Left ventricle myocardium superior (tissue), 1 donor: ENCODE measurements around the gene APOO. TPM values are rescaled to one million over a fixed set of nuclear protein-coding genes. Genes with fewer than 3 reads are reported as not detected.
"Not testable (repeated sequence)": the region's sequence is repeated elsewhere in the genome, so short reads cannot be mapped to it uniquely, and the experiment has no call there.

Source experiments
- ATAC-seq: fragments of 200-7000 bp; cut with Tn5 transposase; one replicate; pipeline ENCODE4 v1.9.1; 2020; ENCODE audit warnings: mild to moderate bottlenecking, moderate library complexity
- DNase-seq: peaks from one replicate; pipeline ENCODE4 v3.0.0-alpha.2; 2020
- intact Hi-C: fragments of 100-400 bp; cut with micrococcal nuclease; formaldehyde crosslinking; loops from one replicate; pipeline ENCODE4 v1.11.0; 2022
- total RNA-seq: library from RNA; stranded (reverse); fragmentation: NEBNext Ultra II Directional; extraction: Animal tissue kit (Norgen Biotek cat#: 25700); gene quantifications from one replicate; pipeline ENCODE4 v1.2.1, GENCODE V29; 2021
- donor health status: DM: no; HTN: yes; CAD: no; lungs with severe emphysema.

The APOO gene
- total RNA-seq, 1 donor from 2014 or later, result 105 TPM

GRCh38 chrX:23908219-23909004 is 674 bp upstream of the APOO start:
- DNase-seq, result no peak
- ATAC-seq, result no peak
- intact Hi-C loops, result loop anchor here (10.0 kb wide), 1 partner anchor 146 kb away; the partner anchor contains the start of gene EIF2S3

GRCh38 chrX:23907111-23907497 is 634 bp downstream of the APOO start:
- ATAC-seq (peak; percentile 20), DNase-seq (peak; percentile 27)
- intact Hi-C loops, result loop anchor here (10.0 kb wide), 1 partner anchor 148 kb away; the partner anchor contains the start of gene EIF2S3

- intact Hi-C loops, result loop anchor here (10.0 kb wide), 1 partner anchor 151 kb away; the partner anchor contains the start of gene EIF2S3
- DNase-seq (no peak), ATAC-seq (no peak)
Measured at GRCh38 chrX:23904096-23904495, 3.6 kb downstream of the APOO start.

- ATAC-seq, result peak; percentile 69
- intact Hi-C loops, result loop anchor here (2.0 to 10.0 kb wide), 2 partner anchors 120 to 152 kb away; partner anchors contain the start of genes EIF2S3 and SAT1
- DNase-seq, result no peak
Measured at GRCh38 chrX:23902419-23902818, 5.3 kb downstream of the APOO start.

GRCh38 chrX:23901805-23902204 is 5.9 kb downstream of the APOO start:
- DNase-seq, result no peak
- peak; percentile 94 for ATAC-seq
- intact Hi-C loops, result loop anchor here (2.0 to 10.0 kb wide), 2 partner anchors 119 to 153 kb away; partner anchors contain the start of genes EIF2S3 and SAT1

- ATAC-seq (peak; percentile 48), DNase-seq (no peak)
- intact Hi-C loops, result loop anchor here (10.0 kb wide), 1 partner anchor 154 kb away; the partner anchor contains the start of gene EIF2S3
Measured at GRCh38 chrX:23901060-23901459, 6.7 kb downstream of the APOO start.

GRCh38 chrX:23900220-23900797 is 7.4 kb downstream of the APOO start:
- ATAC-seq (no peak), DNase-seq (no peak)
- intact Hi-C loops, result loop anchor here (10.0 kb wide), 1 partner anchor 154 kb away; the partner anchor contains the start of gene EIF2S3

GRCh38 chrX:23898412-23898959 is 9.3 kb downstream of the APOO start:
- ATAC-seq, result no peak
- DNase-seq, result no peak
- intact Hi-C loops, result no loop called here

- ATAC-seq (no peak), DNase-seq (no peak)
- intact Hi-C loops, result no loop called here
Measured at GRCh38 chrX:23896981-23897380, 10.8 kb downstream of the APOO start.

- ATAC-seq, intact Hi-C loops, DNase-seq: not testable (repeated sequence)
Measured at GRCh38 chrX:23896539-23896938, 11.2 kb downstream of the APOO start.

GRCh38 chrX:23894993-23895392 is 12.7 kb downstream of the APOO start:
- intact Hi-C loops, ATAC-seq, DNase-seq: not testable (repeated sequence)

GRCh38 chrX:23890933-23891332 is 16.8 kb downstream of the APOO start:
- intact Hi-C loops, result no loop called here
- DNase-seq, result no peak
- ATAC-seq, result no peak

- DNase-seq (no peak), ATAC-seq (no peak)
- intact Hi-C loops, result no loop called here
Measured at GRCh38 chrX:23888887-23889501, 18.7 kb downstream of the APOO start.

GRCh38 chrX:23887918-23888317 is 19.8 kb downstream of the APOO start:
- DNase-seq, result no peak
- ATAC-seq, result no peak
- intact Hi-C loops, result no loop called here

- intact Hi-C loops, result no loop called here
- DNase-seq, result no peak
- ATAC-seq, result no peak
Measured at GRCh38 chrX:23887451-23887850, 20.3 kb downstream of the APOO start.

GRCh38 chrX:23885803-23886202 is 21.9 kb downstream of the APOO start:
- ATAC-seq, result no peak
- DNase-seq, result no peak
- intact Hi-C loops, result no loop called here

GRCh38 chrX:23884427-23885024 is 23.2 kb downstream of the APOO start:
- ATAC-seq (no peak), DNase-seq (no peak)
- intact Hi-C loops, result no loop called here

- intact Hi-C loops, result no loop called here
- ATAC-seq, result no peak
- DNase-seq, result no peak
Measured at GRCh38 chrX:23883737-23884354, 23.9 kb downstream of the APOO start.
